ENCODE measurements around the gene SLC6A11.

- TF ChIP-seq, protein P1, sequence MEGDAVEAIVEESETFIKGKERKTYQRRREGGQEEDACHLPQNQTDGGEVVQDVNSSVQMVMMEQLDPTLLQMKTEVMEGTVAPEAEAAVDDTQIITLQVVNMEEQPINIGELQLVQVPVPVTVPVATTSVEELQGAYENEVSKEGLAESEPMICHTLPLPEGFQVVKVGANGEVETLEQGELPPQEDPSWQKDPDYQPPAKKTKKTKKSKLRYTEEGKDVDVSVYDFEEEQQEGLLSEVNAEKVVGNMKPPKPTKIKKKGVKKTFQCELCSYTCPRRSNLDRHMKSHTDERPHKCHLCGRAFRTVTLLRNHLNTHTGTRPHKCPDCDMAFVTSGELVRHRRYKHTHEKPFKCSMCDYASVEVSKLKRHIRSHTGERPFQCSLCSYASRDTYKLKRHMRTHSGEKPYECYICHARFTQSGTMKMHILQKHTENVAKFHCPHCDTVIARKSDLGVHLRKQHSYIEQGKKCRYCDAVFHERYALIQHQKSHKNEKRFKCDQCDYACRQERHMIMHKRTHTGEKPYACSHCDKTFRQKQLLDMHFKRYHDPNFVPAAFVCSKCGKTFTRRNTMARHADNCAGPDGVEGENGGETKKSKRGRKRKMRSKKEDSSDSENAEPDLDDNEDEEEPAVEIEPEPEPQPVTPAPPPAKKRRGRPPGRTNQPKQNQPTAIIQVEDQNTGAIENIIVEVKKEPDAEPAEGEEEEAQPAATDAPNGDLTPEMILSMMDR (IDR thresholded peaks at IDR 0.05; ENCODE audit: control extremely low read depth in 1 of 3, insufficient read depth in 1 of 3, low read depth in 1 of 3, low read length in 3 of 3) = no peak
- TF ChIP-seq SRF (IDR thresholded peaks at IDR 0.05; ENCODE audit: low read depth, low read length) (no peak), ATF3 (IDR thresholded peaks at IDR 0.05; ENCODE audit: insufficient read depth, low read depth, low read length) (no peak), POLR2AphosphoS5 (IDR thresholded peaks at IDR 0.05; ENCODE audit: low read depth, low read length) (no peak), RXRA (IDR thresholded peaks at IDR 0.05; ENCODE audit: insufficient read depth, low read depth, low read length) (no peak)
Measured at GRCh38 chr3:10956986-10957385, 141.0 kb downstream of the SLC6A11 start.

All from H1 (cell line).